HS-5 (cell line): Measurements from ENCODE around the gene USP47.

Experiments used
- DNase-seq: peaks from one replicate; pipeline ENCODE4 v3.0.0-alpha.2; 2012; ENCODE audit warnings: low read depth

USP47 gene

GRCh38 chr11:12003336-12003735 lies 161.6 kb downstream of the USP47 start:
- no peak for DNase-seq

- no peak for DNase-seq
These were observed 162.0 kb downstream of the USP47 start for GRCh38 chr11:12003815-12004214.

- DNase-seq, result no peak
These were observed 163.3 kb downstream of the USP47 start for GRCh38 chr11:12005061-12005460.

- DNase-seq, result no peak
These were observed 163.7 kb downstream of the USP47 start for GRCh38 chr11:12005476-12005875.

GRCh38 chr11:12006552-12007229 lies 164.9 kb downstream of the USP47 start:
- no peak for DNase-seq

- DNase-seq, result no peak
These were observed 165.4 kb downstream of the USP47 start for GRCh38 chr11:12007230-12007593.

- no peak for DNase-seq
These were observed 166.3 kb downstream of the USP47 start, which contains the start of gene DKK3 for GRCh38 chr11:12007769-12008737. DKK3 (minus strand) TSS chr11:12008626; CDS start chr11:12008582, 44 bp downstream.
